Measurements from ENCODE around the gene CPM.
A peak's percentile ranks its signal among the peaks of the same experiment; 100 is the strongest.
"Not testable (repeated sequence)": the region's sequence is repeated elsewhere in the genome, so short reads cannot be mapped to it uniquely, and the experiment has no call there.

The CPM gene

GRCh38 chr12:68824131-68824530 is 108.8 kb downstream of the CPM start:
- DNase-seq = no peak

- peak; percentile 60 for DNase-seq
Measured at GRCh38 chr12:68823696-68824095, 109.3 kb downstream of the CPM start.

DNA sequence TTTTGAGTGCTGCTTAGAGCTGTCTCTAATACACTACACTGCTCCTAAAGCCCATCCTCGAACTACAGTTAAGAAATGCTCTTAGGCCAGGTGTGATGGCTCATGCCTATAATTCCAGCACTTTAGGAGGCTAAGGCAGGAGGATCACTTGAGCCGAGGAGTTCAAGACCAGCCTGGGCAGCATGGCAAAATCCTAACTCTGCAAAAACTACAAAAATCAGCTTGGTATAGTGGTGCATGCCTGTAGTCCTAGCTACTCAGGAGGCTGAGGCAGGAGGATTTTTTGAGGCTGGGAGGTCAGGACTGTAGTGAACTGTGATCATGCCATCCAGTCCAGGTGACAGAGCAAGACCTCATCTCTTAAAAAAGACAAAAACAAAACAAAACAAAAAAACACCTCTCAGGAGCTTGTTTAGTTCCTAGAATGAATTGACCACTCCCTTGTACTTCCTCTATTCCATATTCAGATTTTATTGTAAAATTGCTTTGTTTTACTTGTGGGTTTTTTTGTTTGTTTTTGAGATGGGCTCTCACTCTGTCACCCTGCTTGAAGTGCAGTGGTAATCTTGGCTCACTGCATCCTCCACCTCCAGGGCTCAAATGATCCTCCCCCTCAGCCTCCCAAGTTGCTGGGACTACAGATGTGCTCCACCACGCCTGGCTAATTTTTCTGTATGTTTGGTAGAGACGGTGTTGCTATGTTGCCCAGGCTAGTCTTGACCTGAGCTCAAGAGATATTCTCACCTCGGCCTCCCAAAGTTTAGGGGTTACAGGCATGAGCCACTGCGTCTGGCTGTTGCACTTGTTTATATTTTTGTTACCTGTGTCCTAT is 111.4 kb downstream of the CPM start:
- no peak for DNase-seq

GRCh38 chr12:68819481-68819880 is 113.5 kb downstream of the CPM start:
- DNase-seq = not testable (repeated sequence)

DNA sequence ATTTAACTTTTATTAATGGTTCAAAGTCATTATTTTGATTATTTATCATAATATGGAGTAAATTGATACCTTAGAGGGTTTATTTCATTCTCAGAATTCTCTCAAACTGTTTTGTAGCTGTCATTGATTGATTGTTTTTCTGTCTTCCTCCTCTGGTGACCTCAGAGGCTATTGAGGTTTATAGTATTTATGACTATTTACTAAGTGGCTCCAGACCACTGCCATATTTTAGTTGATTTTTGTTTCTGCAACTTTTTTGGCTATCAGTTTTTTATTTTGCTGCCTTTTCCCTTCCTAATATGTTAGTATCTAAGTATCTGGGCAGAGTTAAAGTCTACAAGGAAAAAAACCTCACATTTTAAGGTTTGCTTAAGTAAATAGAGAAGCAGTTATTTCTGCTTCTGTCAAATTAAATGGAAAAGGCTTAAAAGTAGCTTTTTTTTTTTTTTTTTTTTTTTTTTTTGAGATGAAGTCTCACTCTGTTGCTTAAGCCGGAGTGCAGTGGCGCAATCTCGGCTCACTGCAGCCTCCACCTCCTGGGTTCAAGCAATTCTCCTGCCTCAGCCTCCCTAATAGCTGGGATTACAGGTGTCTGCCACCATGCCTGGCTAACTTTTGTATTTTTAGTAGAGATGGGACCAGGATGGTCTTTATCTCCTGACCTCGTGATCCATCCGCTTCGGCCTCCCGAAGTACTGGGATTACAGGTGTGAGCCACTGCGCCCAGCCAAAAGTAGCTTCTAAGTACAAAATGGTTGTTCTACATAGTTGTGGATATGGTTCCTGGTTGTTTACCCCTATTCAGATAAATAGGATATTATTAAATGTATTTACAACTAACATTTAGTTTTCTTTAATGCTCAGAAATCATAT is 116.8 kb downstream of the CPM start:
- no peak for DNase-seq

DNA sequence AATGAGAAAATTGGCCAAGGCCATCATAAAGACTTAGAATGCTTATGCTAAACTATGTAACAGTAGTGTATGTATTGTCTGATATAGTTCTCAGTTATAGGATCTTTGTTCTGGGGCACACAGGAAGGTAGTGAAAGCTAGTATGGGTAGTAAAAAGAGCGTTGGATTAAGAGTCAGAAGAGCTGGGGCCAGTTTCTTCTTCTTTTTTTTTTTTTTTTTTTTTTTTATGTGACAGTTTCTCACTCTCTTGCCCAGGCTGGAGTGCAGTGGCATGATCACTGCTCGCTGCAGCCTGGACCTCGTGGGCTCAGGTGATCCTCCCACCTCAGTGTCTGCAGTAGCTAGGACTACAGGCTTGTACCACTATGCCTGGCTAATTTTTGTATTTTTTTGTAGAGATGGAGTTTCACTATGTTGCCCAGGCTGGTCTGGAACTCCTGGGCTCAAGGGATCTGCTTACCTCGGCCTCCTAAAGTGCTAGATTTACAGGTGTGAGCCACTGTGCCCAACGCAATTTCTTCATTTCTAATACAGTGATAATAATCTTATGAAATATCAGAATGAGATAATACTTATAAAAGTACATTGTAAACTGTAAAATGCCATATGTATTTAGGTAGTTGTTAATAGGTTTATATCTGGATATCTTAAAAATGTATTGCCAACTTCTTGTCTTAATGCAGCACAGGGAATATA is 117.6 kb downstream of the CPM start:
- DNase-seq = no peak

DNA sequence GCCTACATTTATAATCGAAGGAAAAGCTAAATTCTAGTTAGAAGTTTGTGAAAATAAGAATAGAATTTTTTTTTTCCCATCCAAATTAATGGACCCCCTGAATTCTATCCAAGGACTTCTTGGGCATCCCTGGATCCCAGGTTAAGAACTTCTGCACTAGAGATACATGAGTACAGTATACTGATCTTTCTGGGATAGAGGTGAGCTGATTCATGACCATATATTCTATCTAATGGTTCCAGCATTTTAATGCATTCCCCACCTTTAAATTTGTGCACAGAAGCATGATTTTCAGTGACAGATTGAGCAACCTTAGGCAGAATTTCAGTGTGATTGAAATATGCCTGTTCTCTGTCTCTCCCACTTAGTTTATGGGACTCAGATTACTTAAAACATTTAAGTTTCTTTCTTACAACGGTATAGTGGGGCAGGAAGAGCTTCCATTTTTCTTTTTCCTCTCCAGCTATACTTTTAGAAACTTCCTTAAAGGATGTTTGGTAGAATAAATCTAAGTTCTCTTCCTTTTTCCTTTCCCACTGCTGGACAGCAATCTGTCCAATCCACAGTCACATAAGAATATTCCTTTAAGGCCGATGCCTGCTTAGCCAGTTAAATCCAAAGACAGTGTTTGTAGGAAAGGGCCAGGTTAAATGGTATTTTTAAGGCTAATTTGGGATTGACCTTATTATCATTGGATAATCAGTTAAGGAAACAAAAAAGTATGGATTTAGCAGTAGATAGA is 118.3 kb downstream of the CPM start:
- no peak for DNase-seq

GRCh38 chr12:68813242-68813593 is 119.8 kb downstream of the CPM start:
- DNase-seq = no peak

DNA sequence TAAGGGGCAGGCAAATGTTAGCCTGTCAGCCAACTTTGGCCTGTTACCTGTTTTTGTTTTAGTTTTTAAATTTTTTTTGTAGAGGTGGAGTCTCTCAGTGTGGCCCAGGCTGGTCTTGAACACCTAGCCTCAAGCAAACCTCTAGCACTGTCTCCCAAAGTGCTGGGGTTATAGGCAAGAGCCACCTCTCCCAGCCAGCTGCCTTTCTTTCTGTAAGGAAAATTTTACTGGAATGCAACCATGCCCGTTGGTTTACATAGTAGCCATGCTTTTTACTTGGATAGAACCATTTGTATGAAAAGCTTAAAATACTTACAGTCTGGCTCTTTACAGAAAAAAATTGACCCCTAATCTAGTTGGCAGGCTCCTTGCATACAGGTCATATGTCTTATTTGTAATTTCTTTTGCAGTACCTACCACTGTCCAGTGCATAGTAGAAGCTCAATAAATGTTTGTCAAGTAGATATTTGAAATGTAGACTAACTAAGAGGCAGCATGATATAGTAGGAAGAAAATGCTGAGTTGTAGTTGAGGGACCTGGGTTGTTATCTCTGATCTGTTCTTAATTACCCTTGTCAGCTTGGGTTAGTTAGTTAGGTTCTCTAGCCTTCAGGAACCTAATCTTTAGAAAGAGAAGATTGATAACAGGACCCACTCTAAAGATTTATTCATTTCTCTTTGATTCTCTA is 120.3 kb downstream of the CPM start:
- DNase-seq = no peak

GRCh38 chr12:68811573-68811972 is 121.4 kb downstream of the CPM start:
- not testable (repeated sequence) for DNase-seq

DNA sequence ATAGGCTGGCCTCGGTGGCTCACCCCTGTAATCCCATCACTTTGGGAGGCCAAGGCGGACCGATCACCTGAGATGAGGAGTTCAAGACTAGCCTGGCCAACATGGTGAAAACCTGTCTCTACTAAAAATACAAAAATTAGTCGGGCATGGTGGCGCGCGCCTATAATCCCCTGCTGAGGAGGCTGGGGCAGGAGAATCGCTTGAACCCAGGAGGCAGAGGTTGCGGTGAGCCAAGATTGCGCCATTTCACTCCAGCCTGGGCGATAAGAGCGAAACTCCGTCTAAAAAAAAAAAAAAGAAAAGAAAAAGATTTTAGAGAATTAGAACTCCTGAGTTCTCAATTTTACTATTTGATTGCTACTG is 123.0 kb downstream of the CPM start:
- not testable (repeated sequence) for DNase-seq

GRCh38 chr12:68809190-68810026 is 123.6 kb downstream of the CPM start:
- no peak for DNase-seq

- peak; percentile 98 for DNase-seq
Measured at GRCh38 chr12:68808388-68809189, 124.4 kb downstream of the CPM start.

GRCh38 chr12:68807576-68808387 is 125.2 kb downstream of the CPM start, which contains the start of gene MDM2:
TSS of gene MDM2 (plus strand) at chr12:68808177. CDS start at chr12:68808478, 301 bp downstream.
- peak; percentile 99 for DNase-seq

DNA sequence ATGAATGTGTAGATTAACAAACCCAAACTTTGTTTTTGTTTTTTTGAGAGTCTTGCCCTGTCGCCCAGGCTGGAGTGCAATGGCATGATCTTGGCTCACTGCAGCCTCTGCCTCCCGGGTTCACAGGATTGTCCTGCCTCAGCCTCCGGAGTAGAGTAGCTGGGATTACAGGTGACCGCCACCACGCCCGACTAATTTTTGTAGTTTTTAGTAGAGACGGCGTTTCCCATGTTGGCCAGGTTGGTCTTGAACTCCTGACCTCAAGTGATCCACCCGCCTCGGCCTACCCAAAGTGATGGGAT is 125.7 kb downstream of the CPM start:
- not testable (repeated sequence) for DNase-seq

- no peak for DNase-seq
Measured at GRCh38 chr12:68806488-68807237, 126.3 kb downstream of the CPM start.

GRCh38 chr12:68805592-68806120 is 127.3 kb downstream of the CPM start:
- DNase-seq = no peak

All from islet precursor cell (in vitro differentiated cells).